ENCODE results near the gene RYR1.
"Not testable (repeated sequence)": the region's sequence is repeated elsewhere in the genome, so short reads cannot be mapped to it uniquely, and the experiment has no call there.

The RYR1 gene

DNA sequence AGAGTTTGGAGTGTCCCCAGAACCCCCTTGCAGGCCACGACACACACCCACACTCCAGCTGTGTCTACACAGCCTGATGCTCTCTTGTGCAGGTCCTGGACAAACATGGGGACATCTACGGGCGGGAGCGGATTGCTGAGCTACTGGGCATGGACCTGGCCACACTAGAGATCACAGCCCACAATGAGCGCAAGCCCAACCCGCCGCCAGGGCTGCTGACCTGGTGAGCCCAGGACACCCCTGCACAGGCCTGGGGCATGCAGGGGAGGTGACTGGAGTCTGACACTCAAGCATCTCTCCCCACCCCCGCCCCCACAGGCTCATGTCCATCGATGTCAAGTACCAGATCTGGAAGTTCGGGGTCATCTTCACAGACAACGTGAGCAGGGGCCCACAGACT is 144.3 kb downstream of the RYR1 start:
- DNase-seq, result no peak

DNA sequence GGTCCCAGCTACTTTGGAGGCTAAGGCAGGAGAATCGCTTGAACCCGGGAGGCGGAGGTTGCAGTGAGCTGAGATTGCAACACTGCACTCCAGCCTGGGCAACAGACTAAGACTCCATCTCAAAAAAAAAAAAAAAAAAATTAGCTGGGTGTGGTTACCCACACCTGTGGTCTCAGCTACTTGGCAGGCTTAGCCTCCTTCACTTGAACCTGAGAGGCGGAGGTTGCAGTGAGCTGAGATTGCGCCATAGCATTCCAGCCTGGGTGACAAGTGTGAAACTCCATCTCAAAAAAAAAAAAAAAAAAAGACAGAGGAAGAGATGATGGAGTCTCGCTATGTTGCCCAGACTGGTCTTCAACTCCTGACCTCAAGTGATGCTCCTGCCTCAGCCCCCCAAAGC is 145.8 kb downstream of the RYR1 start:
- DNase-seq, result not testable (repeated sequence)

DNA sequence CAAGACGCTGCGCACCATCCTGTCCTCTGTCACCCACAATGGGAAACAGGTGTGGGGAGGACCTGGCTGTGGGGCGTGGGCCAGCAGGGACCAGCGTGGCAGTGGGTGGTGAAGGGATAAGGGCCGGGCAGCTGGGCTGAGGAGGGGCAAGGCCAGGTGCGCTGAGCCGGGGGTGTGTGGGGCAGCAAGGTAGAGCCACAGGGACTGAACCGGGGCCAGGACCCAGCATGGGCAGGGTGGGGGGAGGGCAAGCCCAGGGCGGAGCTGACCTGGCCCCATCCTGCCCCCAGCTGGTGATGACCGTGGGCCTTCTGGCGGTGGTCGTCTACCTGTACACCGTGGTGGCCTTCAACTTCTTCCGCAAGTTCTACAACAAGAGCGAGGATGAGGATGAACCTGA is 146.6 kb downstream of the RYR1 start:
- no peak for DNase-seq

DNA sequence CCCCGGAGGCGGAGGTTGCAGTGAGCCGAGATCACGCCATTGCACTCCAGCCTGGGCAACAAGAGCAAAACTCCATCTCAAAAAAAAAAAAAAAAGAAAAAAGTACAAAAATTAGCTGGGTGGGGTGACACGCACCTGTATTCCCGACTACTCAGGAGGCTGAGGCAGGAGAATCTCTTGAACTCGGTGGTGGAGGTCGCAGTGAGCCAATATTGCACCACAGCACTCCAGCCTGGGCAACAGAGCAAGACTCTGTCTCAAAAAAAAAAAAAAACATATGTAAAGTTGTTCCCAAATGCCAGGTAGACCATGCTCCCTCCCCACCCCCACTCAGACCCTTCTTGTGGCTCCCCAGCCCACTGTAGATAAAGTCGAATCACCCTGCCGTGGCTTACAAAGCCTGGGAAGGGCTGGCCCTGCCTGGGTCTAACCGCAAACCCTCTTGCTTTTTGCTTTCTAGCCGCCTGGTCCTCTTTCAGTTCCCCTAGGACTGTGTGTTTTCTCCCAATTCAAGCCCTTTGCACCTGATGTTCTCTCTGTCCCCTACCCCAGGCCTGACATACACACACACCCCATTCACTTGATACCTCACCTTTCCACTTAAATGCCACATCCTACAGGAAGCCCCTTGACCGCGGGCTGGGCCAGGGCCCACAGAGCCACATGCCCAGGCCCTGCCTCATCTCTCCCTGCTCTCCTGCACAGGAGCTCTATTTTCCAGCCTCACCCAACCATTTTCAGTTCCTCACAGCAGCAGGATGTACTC is 149.9 kb downstream of the RYR1 start:
- no peak for DNase-seq

DNA sequence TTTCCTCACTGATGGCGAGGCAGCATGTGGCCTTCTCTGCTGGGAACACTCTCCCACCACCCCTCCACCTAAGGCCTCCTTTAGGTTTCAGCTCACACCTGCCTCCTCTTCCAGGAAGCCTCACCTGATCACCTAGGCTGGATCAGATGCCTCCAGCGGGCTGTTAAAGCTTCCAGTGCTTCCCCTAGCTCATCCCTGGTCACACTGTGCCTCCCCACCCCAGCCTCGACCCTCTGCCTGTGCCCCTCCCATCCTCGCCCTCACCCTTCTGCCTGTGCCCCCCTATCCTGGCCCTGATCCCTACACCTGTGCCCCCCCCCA is 150.5 kb downstream of the RYR1 start:
- DNase-seq, result no peak

DNA sequence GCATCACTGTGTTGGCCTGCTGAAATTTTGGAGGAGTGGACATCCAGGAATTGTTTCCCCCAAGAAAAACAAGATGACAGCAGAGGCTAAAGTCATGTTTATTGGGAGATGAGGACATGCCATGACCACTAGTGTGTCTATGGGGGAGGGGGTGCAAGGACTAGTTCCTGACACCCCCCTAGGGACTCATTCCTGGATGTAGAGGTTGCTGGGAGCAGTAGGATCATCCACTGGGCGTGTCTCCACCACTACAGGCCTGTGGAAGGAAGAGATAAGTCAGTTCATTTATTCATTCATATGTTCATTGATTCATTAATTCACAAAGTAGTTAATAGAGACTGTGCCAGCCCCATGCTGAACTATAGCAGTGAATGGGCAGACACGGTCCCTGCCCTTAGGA is 154.1 kb downstream of the RYR1 start:
- no peak for DNase-seq

DNA sequence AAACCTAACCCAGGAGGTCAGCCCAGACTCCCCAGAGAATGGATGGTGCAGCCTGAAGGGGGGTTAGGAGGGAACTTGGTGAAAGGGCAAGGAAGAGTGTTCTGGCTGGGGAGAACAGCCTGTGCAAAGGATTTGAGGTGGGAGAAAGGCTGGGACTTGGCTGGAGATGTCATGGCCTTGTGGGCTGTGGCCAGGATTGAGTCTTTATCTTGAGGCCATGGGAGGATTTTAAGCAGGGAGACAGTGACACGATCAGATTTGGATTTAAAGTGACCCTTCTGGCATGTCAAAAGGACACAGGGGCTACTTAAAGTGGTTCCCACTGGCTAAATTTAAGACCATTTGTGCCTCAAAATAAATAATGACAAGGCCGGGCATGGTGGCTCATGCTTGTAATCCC is 154.6 kb downstream of the RYR1 start:
- no peak for DNase-seq

DNA sequence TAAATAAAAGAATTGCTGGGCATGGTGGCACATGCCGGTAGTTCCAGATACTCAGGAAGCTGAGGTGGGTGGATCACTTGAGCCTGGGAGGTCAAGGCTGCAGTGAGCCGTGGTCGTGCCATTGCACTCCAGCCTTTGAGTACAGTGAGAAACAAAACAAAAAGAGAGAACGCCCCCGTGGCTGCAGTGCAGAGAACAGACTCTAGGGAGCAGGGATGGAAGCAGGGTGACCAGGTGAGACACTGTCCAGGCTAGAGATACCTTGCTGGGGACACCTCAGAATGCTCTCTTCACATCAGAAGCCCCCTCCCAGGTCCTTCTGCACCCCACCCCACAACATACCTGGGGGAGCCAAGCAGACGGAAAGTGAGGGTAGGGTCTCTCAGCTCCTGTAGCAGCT is 159.4 kb downstream of the RYR1 start:
- no peak for DNase-seq

DNA sequence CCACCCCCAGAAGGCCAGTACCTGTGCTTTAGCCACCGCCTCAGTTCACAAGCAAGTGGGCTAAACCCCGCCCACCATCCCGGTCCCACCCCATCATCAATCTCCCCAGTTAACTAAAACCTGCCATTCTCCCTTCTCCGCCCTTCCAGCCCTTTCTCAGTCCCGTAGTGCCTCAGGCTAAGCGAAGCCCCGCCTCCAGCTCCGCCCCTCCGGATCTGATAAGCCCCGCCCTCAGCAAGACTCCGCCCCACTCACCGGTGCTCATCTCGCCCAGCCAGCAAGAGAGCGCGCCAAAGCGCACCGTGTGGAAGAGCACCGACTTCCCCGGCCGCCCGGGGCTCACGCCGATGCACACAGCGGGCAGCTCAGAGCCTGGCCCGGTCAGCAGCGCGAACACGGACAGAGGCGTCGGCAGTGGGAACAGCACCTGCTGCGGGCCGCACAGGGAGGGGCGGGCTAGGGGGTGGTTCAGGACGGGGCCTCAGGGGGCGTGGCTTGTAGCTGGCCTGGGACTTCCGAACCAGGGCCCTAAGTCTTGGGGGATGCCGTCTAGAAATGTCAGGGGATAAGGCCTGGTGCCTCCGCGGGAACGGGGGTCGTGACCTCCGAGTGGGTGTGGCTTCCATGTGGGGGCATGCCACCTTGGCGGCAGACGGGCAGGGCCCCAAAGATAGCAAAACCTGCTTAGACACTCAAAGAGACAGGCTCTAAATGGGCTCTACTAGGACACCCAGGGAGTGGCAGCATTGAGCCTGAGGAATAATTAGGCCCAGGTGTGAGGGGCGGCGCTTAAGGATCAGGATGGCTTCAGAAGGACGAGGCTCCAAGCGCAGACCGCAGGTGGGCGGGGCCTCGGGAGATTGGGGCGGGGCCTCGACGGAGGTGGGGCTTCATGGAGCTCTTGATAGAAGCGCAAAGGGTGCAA is 162.8 kb downstream of the RYR1 start:
- DNase-seq, result no peak

DNA sequence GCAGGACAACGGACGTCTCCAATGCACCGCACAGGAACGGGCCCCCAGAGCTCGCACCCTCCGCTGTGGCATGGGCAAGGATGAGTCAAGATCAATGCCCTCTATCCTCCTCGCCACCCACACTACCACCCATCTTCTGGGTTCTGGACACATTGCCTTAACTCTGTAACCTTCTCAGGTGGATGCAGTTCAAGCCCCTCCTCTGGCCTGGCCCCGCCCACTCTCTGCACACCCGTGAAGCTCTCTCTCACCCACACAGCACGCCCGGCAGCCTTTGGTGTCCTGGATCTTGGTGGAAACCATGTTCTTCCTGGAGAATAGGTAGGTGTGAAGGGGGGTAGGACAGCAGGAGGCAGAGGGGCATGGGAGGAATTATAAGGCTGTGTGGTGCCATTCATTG is 163.6 kb downstream of the RYR1 start:
- DNase-seq, result no peak

DNA sequence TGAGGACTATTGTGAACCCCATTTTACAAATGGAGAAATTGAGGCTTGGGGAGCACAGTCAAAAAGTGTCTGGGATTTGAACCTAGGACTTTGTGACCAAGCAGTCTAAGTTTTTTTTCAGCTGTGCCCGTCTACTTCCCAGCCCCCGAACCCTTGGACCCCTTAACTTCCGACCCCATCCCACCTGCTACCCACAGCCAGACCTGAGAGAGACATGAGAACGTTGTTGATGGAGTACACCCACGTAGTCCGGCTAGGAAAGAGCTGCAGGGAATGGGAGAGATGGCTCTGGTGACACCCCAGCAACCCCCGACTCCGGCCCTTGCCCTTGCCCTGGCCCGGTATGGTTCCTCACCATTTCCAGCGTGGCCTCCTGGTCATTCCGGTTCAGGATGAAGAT is 166.2 kb downstream of the RYR1 start:
- DNase-seq, result no peak

DNA sequence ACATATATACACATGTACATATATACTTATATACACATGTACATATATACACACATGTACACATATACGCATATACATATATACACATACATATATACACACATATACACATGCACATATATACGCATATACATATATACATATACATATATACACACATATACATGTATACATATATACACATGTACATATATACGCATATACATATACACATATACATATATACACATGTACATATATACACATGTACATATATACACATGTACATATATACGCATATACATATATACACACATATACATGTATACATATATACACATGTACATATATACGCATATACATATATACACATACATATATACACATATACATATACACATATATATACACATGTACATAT is 169.4 kb downstream of the RYR1 start:
- DNase-seq, result not testable (repeated sequence)

DNA sequence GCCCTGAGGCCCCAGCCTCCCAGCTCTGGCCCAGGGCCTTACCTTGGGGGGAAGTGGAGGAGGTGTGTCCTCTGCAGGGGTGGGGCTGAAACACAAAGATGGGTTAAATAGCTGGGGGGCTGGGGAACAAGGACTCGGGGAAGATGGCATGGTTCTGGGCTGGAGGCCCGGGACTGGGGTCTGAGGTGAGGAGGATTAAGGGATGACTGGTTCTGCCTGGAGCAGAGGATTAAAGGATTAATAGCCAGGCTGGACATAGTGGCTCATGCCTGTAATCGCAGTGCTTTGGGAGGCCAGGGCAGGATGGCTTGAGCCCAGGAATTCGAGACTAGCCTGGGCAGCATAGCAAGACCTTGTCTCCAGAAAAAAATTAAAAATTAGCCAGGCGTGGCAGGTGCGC is 172.6 kb downstream of the RYR1 start:
- DNase-seq, result no peak

DNA sequence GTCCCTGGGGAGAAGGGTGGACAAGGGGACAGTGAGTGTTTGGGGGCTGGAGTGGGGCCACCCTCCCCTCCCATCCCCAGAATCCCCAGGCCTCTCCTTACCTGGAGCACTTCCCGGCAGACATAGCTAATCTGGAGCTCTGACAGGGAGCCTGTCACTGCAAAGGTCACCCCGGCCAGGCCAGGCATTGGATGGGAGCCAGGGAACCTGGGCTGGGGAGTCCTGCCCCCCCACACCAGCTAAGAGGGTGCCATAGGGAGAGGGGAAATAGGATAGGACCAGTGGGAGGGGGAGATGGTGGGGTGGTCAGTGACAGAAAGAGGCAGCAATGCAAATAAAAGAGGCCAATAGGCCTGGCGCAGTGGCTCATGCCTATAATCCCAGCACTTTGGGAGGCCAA is 180.8 kb downstream of the RYR1 start:
- DNase-seq, result no peak

DNA sequence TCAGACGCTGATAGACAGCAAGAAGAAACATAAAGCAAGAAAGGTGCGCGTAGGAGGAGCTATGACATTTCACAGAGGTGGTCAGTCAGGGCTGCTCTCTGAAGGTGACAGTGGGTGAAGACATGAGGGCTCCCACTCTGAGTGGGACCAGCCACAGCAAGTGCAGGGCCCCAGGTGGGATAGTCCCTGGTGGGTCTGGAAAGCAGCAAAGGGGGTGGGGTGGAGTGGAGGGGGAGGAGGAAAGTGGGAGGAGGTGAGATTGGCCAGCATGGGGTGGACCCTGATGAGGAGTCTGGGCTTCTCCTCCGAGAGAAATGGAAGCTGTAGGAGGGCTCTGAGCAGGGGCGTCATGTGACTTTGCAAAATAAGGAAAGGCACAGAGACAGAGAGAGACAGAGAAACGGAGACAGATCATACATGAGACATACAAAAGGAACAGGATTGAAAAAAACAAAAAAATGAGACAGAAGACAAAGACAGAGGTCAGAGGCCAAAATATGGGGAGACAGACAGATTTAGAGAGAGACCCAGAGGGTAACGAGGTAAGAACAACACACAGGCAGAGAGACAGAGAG is 181.6 kb downstream of the RYR1 start:
- no peak for DNase-seq

DNA sequence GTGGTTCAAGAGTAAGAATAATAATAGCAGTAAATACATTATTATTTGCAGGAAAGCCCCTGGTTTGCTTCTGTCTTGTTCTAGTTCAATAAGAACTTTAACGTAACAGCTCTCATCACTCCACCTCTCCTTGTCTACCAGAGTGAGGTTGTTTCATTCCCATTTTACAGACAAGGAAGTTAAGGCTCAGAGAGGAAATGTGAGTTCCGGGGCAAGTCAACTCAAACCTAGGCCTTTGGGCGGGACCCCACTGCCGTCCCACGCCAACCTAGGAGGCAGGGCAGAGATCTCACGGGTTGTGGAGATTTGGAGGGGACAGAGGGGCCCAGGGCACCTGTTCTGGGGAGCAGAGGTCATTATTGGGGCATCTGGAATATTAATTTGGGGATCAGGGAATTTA is 182.8 kb downstream of the RYR1 start:
- DNase-seq, result no peak

DNA sequence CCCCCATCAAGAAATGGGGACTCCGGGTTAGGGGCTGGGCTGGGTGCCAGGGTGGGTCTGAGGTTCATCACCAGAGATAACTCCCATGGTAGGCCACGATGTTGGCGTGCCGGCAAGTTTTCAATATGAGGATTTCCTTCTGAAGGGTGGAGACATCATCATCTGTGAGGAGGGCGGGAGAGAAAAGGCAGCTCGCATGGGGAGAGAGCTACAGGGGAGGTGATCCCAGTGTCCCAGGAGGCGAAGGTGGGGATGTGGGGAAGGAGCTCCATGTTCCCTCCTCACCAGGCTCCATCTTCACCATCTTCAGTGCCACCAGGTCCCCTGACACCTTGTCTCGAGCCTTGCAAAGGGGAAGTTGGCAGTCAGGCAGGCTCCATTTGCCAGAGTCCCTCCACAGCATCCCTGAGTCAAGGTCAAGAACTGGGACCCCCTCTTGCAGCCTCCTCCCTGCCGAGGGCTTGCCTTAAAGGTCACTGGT is 183.8 kb downstream of the RYR1 start:
- DNase-seq, result no peak

DNA sequence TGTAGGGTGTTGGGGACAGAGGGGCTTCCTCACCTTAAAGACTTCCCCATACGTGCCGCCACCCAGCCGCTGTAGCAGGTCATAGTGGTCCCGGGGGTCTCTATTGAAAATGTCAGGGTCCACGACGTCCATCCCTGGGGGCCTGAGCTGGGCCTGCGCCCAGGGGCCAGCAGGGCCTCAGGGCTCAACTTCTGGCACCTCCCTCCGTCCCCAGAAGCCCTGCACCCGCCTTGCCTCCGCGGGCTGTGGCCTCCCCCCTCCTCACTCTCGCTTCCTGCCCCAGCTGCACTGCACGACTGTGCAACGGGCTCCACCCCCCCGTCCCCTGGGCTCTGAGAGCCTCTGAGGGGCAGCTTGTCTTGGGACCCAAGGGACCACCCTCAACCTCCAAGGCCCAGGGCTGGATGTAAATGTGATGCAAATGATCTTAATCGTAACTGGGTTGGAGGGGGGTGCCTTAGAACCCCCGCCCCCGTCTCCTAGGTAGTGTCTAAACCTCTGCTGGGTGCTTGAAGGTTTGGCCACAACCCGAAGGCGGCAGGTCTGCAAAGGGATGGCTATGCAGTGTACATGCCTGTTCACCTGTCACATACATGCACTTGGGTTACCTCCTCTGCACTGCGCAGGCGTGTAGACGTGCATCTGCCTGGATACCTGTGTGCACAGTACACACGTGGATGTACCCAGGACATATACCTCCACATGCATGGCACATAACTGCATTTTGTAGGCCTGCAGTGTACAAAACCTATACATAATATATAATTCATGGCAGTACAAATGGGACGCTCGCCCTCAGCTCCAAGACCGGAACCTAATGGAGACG is 184.5 kb downstream of the RYR1 start, which contains the start of gene MAP4K1:
MAP4K1 (minus strand) TSS at position 190 of the 826 bp plus-strand sequence; CDS start at position 132, 58 bp downstream.
- no peak for DNase-seq

DNA sequence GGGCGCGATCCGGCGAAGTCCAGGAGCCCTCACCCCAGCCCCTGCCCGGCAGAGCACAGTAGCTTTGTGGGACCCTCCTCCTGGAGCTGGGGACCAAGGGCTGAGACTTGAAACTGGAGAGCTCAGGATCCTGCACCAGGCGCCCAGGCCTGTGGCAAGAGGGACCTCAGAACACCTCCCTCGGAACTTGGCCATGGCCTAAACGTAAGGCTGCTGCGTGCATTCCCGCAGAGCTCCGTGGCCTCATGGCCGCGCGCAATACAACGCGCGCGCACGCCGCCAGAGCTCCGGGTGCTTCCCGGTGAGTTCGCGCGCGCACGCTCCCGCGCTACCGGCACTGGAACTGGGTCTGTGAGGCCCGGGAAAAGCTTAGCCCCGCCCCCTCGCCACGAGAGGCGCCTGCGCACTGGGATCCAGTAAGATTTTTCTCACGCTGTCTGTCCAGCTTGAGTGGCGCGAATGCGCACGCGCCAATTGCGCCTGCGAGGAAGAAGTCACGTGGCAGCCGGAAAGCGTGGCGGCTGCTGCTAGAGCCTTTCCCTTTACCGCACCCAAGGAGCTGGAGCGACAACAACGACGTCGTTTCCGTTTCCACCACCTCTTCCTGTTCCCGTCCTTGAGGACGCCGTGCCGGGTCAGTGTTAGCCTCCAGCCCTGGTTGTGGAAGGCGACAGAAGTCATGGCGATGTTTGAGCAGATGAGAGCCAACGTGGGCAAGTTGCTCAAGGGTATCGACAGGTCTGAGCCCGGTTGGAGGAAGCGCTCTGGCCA is 185.3 kb downstream of the RYR1 start, which contains the start of gene EIF3K:
EIF3K (plus strand) TSS at position 599 of the 771 bp plus-strand sequence; CDS start at position 680, 81 bp downstream.
- DNase-seq, result peak; percentile 62

DNA sequence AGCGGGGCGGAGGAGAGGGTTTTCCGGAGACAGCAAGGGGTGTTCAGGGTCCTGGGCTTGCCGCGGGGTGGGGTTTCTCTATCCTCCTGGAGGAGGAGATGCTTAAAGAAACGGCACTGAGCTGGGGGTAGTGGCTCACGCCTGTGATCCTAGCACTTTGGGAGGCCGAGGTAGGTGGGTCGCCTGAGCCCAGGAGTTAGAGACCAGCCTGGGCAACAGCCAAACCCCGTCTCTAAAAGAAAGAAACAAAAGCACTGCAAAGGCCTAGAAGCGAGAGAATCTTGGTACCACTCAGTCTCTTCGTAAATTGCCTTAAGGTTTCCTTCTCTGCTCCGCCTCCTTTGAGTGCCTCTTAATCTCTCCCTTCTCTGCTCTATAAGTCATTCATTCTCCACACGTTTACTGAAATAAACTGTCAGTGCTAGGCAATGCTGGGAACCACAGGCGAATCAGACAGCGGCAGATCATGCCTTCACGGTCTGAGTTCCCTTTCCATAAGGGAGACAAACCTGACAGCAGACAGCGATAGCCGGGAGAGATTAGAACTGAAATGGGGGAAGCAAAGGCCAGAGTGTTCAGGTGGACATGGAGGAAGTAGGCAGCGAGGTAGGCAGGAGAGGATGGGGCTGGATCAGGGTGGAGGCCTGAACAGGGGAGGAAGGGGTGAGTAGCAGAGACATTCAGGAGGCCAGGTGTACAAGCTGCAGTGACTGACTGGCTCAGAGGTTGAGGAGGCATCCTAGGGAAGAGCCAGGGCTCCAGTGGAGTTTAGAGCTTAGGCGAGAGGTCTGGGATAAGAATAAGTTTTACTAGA is 186.1 kb downstream of the RYR1 start:
- DNase-seq, result no peak

DNA sequence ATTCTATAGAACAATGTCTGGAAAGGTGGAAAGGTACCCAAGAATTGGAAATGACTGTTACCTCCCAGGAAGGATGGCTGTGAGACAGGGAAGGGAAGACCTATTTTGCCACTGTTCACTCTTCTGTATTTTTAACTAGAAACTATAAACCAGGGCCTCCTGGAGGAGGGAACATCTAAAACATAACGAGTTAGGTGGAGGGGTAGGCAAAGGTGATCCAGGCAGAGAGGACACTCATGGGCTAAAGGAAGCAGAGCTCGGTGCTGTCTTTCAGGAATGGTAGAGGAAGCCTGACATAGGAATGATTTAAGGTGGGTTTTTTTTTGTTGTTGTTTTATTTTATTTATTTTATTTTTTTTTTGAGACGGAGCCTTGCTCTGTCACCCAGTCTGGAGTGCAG is 191.3 kb downstream of the RYR1 start:
- no peak for DNase-seq

Data from cortex of kidney (tissue), 1 donor.